Ammon's horn (tissue), 1 donor: ENCODE measurements around the gene ADAM12.
"Not testable (repeated sequence)": the region's sequence is repeated elsewhere in the genome, so short reads cannot be mapped to it uniquely, and the experiment has no call there.

Source experiments
- DNase-seq: peaks from one replicate; pipeline ENCODE4 v3.0.0-alpha.2; 2016; ENCODE audit warnings: low spot score

ADAM12 gene

DNA sequence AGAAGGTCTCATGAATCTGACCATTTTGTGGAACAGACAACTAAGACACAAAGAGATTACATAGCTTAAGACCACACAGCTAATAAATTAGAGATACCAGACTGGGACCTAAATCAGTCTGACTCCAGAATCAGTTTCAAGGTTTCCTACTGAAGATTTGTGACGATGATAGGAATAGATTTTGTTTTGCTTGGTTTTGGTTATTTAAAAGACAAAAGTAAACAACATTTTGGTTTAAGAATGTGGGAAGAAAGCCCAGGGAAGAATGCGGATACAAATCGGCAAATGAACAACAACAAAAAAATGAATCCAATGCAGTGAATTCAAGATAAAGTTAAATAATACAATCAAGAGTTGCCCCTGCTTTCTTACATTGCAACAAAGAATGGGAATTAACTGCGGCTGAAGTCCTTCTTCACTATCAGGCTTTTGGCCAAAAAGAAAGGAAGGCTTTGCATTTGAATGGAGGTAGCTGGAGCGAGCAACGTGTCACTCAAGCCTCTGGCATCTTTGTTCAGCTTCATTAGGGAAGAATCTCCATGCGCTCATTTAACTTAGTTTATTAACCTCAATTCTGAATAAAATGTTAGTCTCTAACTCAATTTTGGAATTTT is 210.8 kb downstream of the ADAM12 start:
- peak; percentile 31 for DNase-seq

DNA sequence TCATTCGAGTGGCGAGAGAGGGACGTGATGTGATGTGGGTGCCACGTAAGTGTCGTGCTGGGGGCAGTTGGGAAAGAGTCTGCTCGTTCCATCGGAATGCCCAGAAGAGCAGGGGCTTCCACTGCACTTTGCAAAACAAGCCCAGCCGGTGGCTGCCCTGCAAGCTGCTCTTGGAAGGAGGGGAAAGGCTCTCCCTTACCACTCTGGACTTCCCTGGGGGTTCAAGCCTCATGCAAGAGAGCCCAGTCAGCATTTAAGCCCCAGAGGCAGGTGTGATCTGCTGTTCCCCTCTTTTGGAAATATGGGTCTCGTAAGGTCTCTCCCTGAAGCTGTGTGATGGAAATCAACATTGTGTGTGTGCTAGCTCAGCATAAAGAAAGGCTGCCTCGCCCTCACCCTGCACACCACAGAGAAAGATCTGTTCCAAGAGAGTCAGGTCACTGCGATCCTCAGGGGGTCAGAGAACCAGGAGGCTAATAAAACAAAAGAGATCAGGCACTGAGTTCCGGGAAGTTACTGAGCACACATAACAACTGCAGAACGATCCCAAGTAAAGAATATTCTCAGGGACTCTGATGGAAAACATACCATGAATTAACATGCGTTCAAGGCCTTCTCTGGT is 212.5 kb downstream of the ADAM12 start:
- DNase-seq, result no peak

DNA sequence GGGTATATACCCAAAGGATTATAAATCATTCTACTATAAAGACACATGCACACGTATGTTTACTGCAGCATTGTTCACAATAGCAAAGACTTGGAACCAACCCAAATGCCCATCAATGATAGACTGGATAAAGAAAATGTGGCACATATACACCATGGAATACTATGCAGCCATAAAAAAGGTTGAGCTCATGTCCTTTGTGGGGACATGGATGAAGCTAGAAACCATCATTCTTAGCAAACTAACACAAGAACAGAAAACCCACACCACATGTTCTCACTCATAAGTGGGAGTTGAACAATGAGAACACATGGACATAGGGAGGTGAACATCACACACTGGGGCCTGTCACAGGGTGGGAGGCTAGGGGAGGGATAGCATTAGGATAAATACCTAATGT is 215.5 kb downstream of the ADAM12 start:
- DNase-seq, result not testable (repeated sequence)

DNA sequence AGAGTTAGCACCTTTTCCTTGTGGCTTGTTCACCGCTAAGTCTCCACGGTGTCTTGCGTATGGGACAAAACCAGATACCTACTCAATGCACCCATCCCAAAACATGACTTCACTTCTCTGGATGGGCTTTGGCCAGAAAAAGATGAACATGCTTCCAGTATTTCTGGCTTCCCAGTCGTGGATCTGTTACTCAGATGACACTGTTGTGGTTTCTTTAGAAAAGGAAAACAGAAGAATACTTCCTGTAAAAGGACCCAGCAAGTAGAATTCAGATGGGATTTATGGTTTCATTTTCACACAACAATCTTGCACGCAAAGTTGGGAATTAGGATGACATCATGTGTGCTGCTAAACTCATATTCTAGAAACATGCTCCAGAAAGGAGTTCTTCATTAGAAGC is 216.7 kb downstream of the ADAM12 start:
- no peak for DNase-seq

DNA sequence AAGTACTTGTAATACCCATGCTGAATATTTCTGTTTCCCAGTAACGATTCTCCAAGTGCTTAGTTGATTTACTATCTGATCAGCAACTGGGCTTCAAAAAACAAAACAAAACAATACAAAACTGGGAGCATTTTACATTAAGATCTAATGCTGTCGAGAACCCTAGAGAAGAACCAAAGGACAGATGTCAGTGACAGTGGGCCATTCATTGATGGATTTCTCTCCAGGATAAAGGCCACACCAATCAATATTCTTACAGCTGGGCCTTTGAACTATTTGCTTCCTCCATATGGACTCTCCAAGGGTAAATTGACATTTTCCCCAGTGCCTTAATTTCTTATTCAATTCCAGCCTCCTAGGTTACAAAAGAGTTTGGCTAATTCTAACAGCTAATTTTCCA is 217.5 kb downstream of the ADAM12 start:
- DNase-seq, result no peak

DNA sequence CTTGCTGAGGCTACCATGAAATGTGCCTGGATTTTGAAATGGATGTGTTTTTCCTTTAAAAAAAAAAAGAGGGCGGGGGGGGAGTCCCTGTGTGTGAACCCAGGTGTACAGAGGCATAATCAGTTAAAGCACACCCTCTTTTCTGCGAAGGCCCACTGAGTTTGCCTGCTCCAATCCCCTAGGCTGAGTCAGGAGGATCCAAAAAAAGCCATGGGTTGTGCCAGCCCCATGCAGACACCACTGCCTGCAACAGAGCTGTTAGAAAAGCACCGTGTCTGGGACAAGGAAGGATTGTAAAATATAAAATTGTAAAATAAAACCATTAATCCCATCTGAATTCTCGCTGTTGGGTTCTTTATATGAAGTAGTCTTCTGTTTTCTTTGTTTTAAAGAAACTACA is 217.9 kb downstream of the ADAM12 start:
- DNase-seq, result no peak

DNA sequence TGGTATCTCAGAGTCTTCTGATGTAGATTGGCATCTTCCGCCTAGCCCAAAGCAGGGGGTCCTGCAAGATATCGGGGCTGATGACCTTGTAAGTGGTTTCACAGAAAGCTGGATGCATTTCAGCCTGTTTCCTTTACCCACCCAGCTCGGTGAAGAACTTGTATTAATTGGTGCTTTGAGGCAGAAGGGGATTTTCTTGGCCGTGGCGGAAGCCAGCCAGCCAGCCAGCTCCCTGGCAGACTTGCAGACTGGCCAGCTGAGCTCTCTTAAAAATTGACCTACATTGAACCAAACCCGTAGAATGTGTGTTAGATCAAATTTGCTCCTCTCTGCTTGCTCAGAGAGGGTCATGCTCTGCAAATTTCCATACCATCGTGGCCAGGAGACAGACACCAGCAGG is 218.4 kb downstream of the ADAM12 start:
- DNase-seq, result peak; percentile 49

DNA sequence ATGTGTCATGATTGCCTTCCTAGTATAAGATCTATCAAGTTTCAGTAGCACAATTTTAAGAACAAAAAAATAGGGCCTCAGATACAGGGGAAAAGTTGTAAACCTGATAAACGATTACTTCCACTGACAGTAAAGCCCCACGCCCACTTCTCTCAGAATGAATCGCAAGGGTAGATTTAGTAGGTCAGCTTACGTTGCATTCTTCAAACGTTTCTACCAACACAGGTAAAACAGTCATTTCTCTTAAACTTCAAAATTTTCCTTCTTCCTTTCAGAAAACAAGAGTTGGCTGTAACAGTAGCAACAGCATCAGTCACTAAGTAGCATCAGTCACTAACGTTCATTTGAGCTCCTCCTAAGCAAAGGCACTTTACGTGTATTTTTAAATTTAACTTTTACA is 221.5 kb downstream of the ADAM12 start:
- no peak for DNase-seq

DNA sequence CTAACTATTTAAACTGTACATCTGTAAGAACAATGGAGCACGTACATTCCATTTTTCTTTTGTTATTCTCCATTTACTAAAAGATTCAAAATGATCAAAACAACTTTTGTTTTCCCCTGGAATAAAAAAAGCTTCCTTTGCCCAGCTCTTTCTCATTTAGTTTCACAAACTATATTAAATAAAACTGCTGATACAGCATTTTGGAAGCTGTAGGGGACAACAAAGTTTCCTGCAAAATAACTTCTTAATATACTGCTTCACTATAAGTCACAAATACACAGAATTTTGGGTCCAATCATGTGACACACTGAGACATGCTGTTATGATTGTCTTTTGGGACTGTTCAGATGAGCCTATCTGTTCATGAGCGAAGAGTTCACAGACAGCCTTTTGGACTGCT is 222.4 kb downstream of the ADAM12 start:
- DNase-seq, result no peak

DNA sequence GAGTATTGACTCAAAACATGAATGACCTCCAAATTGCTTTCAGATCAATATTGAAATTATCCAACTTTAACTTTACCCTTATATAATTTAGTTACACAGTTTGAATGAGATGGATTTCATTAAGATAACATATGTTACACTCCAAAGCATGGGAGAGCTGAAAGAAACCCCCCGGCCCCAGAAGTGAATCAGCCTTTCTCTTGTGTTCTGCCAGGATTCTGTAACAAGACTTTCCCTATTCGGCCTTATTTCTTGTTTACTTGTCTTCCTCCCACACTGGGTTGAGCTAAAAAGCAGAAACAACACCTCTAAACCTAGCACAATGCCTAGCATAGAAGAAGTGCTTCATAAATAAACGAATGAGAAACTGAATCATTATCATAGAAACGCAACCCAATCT is 224.8 kb downstream of the ADAM12 start:
- no peak for DNase-seq

DNA sequence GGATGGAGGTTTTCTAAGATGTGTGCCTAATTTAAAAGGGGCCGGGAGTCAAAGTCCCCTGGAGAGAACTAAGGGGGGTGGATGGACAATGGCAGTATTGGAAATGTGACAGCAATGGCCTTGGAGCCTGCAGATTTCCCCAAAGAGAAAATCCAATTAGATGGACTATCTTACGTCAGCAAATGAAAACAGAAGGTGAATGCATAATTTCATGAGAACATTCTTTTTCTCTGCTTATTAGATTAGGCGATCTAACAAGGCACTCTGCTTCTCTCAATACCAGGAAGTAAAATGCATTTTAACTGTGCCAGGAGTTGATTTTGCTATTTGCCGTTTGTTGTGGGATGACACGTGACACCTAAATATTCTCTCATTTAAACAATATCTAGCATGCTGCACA is 226.6 kb downstream of the ADAM12 start:
- no peak for DNase-seq

DNA sequence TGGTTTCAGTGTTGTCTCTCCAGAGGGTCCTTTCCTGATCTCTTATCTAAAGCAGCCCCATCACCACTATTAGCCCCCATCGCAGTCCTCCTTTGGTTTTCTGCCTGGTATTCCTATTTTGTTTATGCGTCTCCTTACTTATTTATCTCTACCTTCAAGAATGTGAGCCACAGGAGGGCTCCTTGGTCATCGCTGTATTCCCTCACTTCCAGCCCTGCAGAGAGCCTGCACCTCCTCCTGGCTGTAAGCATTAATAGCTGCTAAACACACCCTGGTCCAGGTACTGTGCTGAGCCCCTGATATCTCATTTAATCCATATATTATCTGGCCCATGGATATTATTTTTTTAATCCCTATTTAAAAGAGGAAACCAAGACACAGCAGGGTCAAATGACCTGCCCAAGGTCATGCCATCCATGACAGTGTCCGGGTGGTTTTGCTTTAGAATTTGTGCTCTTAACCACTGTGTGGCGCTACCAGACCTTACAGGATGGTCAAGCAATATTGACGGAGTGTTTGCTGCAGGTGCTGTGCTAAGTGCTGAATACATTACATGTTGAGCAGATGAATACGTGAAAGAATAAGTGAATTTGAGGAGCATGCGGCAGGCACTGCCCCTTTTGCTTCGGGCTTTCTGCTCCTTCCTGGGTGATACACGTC is 227.2 kb downstream of the ADAM12 start:
- DNase-seq, result no peak

DNA sequence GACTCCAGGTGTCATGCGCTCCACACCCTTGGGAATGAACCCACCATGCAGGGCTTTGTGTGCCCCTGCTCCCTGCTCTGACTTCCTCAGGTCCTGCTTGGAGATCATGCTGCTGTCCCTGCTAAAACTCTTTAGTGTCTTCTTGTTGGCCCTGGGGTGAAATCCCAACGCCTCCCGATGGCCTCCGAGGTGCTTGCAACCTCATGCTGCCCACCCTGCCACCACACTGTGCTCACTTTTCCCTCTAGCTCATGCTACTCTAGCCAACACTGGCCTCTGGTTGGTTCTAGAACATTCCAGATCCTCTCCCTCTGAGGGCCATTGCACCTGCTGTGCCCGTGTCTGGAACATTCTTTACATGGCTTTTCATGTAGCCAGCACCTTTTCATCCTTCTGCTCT is 227.7 kb downstream of the ADAM12 start:
- no peak for DNase-seq

DNA sequence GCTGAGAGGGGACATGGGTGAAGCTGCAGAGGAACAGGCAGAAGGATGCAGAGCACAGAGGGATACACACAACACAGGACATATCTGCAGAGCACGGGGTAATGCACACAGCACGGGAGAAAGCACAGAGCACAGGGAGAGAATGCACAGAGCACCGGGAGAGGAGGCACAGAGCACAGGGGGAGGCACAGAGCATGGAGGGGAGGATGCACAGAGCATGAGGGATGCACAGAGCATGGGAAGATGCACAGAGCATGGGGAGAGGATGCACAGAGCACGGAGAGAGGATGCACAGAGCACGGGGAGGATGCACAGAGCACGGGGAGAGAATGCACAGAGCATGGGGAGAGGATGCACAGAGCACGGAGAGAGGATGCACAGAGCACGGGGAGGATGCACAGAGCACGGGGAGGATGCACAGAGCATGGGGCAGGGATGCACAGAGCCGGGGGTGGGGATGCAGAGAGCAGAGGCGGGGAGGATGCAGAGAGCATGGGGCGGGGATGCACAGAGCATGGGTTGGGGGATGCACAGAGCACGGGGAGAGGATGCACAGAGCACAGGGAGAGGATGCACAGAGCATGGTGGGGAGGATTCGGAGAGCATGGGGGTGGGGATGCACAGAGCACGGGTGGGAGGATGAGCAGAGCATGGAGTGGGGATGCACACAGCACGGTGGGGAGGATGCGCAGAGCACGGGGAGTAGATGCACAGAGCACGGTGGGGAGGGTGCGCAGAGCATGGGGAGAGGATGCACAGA is 230.0 kb downstream of the ADAM12 start:
- no peak for DNase-seq

DNA sequence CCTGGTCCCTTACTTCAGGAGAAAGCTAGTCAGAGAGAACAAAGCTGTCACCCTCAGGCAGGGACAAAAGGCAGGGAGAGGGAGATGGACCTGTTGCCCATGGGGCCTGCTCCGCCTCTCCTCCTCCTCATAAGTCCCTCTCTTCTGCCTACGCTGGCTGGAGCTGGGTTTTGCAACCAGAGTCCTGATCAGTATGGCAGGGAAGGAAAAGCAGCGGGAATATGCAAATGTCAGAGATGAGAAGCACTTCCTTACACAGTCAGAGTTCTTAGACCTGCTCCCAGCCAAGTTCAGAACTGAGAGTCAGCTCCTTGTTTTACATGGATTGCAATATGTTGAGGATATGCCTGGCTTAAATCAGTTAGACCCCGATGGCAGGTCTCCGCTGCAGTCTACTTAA is 231.1 kb downstream of the ADAM12 start:
- DNase-seq, result no peak

DNA sequence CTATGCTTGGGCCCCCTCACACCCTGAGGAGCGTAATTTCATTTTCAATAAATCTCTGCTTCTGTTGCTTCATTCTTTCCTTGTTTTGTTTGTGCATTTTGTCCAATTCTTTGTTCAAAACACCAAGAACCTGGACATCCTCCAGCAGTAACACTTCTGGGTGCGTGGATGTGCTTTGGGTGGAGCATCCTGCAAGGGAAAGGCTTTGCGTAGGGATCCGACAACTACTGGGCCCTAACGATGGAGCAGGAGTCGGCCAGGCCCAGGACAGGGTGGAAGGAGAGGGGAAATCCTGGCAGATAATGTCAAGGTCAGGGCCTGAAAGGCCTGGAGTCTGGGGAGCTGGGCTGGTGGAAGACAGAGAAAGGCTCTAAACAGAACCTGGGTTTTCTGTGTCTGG is 231.8 kb downstream of the ADAM12 start:
- no peak for DNase-seq

DNA sequence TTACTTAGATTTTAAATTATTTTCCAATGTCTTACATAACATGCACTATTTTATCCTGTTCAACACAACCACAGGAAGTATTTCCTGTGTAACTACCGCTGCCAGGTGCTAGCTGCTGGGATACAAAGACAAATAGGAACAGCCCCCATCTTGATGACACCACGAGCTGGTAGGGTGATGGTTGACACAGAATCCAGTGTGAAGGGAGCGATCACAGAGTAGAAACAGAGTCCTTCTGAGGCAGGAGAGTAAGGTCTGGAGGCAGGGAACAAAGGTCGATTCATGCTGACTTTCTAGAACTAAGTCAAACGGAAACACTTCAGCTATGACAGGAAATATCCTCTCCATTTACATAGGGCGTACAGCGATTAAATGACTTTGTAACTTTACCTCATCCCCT is 232.3 kb downstream of the ADAM12 start:
- DNase-seq, result no peak

DNA sequence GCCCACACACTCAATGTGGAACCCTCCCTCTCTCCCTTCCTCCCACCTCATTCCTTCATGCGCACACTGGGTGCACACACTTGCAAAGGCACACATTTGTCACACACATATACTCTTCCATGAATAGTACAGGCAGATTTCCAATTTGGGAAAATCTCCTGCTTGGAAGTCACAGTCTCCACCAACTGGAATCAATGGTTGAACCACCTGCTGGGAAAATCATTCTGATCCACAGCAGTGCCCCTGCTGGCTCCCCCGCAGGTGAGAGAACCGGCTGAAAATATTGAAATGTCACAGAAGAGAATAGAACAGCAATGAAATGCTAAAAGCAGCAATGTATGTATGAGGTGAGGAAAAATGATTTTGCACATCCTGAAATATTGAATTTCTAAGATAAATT is 232.7 kb downstream of the ADAM12 start:
- no peak for DNase-seq

DNA sequence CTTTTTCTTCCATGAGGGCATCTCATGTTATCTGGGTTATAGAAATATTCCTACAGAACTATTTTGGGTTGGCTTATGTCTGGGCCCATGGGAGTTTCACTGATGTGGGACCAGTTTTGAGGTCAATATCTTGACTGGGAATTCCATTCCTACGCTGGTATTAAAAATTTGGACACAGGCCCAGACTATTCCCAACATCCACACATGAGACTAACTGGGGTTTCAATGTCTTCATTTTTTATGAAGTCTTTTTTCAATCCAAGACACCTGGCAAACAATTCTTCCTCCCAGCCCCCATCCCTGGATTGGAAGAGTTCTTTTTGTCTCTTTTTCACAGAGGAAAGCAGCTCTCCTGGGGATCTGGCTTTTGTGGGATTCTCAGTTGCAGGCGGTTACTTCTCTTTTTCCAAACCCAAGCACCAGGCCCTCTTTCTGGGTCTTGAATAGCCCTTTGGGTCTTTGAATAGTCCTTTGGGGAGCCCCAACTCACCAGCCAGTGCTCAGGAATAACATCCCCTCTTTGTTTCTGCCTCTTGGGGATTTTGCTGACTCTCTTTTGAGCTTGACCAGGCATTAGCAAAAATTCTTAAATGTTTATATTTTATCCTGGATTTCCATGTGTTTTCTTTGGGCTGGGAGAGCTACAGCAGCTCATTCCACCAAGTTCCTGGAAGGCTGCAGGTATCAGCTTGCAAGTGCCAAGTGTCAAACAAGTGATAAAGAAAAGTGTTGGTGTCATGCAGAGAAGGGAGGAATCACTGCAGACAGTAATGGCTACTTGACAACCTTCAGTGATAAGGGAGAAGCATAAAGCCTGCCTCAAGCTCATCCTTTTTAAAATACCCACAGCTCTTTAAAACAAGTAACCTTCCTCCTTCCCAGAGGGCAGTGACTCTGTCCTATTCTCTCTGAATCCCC is 234.3 kb downstream of the ADAM12 start:
- DNase-seq, result no peak

DNA sequence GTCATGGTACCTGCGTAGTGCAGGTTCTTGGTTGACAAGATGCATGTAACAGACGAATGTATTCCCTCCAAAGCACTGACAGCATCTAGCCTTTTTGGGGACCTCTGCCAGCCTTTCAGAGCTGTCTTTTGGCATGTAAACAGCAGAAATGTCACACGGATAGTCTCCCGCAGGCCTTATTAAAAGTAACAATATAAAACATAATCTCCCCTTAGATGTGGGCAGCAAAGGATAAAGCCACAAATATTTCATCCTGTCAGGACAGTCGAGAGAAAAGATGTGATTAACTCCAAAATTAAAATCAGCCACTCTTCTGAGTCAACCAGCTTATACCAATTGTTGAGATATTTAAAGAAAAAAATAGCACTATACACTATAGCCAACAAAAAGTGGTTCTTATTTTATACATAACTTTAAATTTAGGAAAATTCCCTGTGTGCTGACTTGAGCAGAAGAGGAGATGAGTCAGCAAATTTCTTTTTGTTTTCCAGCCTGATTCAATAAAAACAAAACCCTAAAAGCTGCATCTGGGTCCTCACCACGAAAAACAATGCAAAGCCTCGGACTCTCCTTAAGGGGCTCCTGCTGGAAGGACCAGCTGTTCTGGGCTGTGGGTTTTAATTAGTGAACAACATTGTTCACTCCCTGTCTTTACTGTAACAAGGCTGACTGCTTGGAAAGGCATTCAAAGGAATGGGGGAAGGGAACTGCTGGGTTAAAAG is 240.2 kb downstream of the ADAM12 start:
- no peak for DNase-seq

DNA sequence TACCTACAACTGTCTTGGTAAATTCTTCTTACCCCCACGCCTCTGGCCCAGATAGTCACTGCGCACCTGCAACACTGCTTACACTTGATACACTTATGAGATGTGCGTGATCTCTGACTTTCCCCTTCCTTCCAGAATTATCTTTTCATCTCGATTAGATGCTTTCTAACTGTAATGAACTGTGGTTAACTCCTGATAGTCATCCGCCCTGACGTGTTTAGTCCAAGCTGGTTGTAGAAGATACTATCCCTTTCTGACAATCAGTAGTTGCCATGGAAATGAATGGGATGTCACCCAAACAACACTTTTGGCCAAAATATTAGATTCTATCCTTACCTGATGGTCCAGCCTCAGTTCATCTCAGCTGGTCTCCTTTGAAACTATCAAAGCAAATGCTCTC is 241.5 kb downstream of the ADAM12 start:
- no peak for DNase-seq
